ENCODE data around the gene FHOD3.

FHOD3 gene

GRCh38 chr18:36745219-36745975 lies 447.9 kb downstream of the FHOD3 start:
- no peak for DNase-seq (ENCODE audit: extremely low read depth, low read depth)
- H3K4me3 ChIP-seq (replicated peaks; ENCODE audit: low read depth, low read length) = no peak overlapping the region
- TF ChIP-seq CTCF (IDR thresholded peaks at IDR 0.05; ENCODE audit: low read depth, low read length, missing control alignments) = no peak

- H3K4me3 ChIP-seq (replicated peaks; ENCODE audit: low read depth, low read length) = no peak overlapping the region
- no peak for TF ChIP-seq CTCF (IDR thresholded peaks at IDR 0.05; ENCODE audit: low read depth, low read length, missing control alignments)
- DNase-seq (ENCODE audit: extremely low read depth, low read depth) = no peak
Measured at GRCh38 chr18:36752929-36753865, 455.7 kb downstream of the FHOD3 start.

GRCh38 chr18:36756242-36756641 lies 458.7 kb downstream of the FHOD3 start:
- peak; percentile 63 for DNase-seq (ENCODE audit: extremely low read depth, low read depth)
- H3K4me3 ChIP-seq (replicated peaks; ENCODE audit: low read depth, low read length) = no peak overlapping the region
- no peak for TF ChIP-seq CTCF (IDR thresholded peaks at IDR 0.05; ENCODE audit: low read depth, low read length, missing control alignments)

GRCh38 chr18:36757081-36757480 lies 459.6 kb downstream of the FHOD3 start:
- TF ChIP-seq CTCF (IDR thresholded peaks at IDR 0.05; ENCODE audit: low read depth, low read length, missing control alignments) = peak; percentile 66
- peak; percentile 59 for DNase-seq (ENCODE audit: extremely low read depth, low read depth)
- H3K4me3 ChIP-seq (replicated peaks; ENCODE audit: low read depth, low read length) = no peak overlapping the region

- no peak overlapping the region for H3K4me3 ChIP-seq (replicated peaks; ENCODE audit: low read depth, low read length)
- no peak for DNase-seq (ENCODE audit: extremely low read depth, low read depth)
- no peak for TF ChIP-seq CTCF (IDR thresholded peaks at IDR 0.05; ENCODE audit: low read depth, low read length, missing control alignments)
Measured at GRCh38 chr18:36757991-36758390, 460.5 kb downstream of the FHOD3 start.

- DNase-seq (ENCODE audit: extremely low read depth, low read depth) = no peak
- TF ChIP-seq CTCF (IDR thresholded peaks at IDR 0.05; ENCODE audit: low read depth, low read length, missing control alignments) = no peak
- no peak overlapping the region for H3K4me3 ChIP-seq (replicated peaks; ENCODE audit: low read depth, low read length)
Measured at GRCh38 chr18:36758623-36759022, 461.1 kb downstream of the FHOD3 start.

Measured in HFF-Myc (cell line).